Measurements from ENCODE around the gene CATSPERD. TPM values are rescaled to one million over a fixed set of nuclear protein-coding genes. Genes with fewer than 3 reads are reported as not detected.

Gene CATSPERD
- total and polyA plus RNA-seq, 9 of the 15 experiments (the other 6 are each of a cell fraction or from before 2014, with no cell fraction given): not detected

DNA sequence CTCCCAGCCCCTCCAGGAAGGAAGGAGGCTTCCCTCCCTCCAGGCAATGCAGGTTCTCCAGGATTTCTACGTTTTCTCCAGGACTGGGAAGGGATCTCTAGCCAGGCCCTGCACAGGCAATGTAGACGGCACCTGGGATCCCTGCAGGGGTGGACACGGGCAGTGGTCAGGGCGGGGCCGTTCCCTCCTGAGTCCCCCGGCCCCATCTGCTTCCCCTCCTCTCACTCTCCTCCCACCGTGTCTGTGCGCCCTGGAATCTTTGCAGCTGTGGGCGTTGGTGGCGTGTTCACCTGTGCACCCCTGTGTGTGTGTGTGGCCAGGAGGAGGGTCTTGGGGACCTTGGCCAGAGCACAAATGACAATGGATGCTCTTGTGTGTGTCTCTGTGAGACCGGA is 94.4 kb downstream of the CATSPERD start:
- Histone ChIP-seq H3K79me2 (ENCODE audit: control insufficient read depth, insufficient read depth, low read length) (no peaks in the 10 kb centered on the region), H3K4me2 (ENCODE audit: insufficient read depth, low read length) (no peak overlapping the region), H3K9ac (ENCODE audit: insufficient read depth in 1 of 2, low read depth in 2 of 2, low read length in 2 of 2) (0 out of 4 replicates have a peak overlapping the region, but pooled peaks of 1 of the 2 experiments have one; percentile 17), H3K27me3 (ENCODE audit: control insufficient read depth in 2 of 2, insufficient read depth in 2 of 2, low read length in 2 of 2) (no peaks in the 10 kb centered on the region), H3K4me1 (replicated peaks in 1 of 2; ENCODE audit: control insufficient read depth in 2 of 2, insufficient read depth in 2 of 2, low read length in 2 of 2) (peaks cover 0 to 4% of the 10 kb centered on the region in 2 experiments; a peak in 2 of 5 replicates), H3K27ac (ENCODE audit: extremely low read depth, low read depth, low read length) (no peak overlapping the region), H3K4me3 (no peak overlapping the region), H3K9me1 (ENCODE audit: control insufficient read depth, insufficient read depth, low read length) (no peaks in the 10 kb centered on the region), H2AFZ (ENCODE audit: low read depth, low read length) (no peak overlapping the region), H4K20me1 (replicated peaks; ENCODE audit: control insufficient read depth, insufficient read depth, low read length) (no peaks in the 10 kb centered on the region), H3K36me3 (ENCODE audit: control insufficient read depth, insufficient read depth, low read length) (no peaks in the 10 kb centered on the region), H3K9me3 (replicated peaks; ENCODE audit: control insufficient read depth, insufficient read depth, low read depth, low read length) (no peaks in the 10 kb centered on the region)
- intact Hi-C loops (cut with micrococcal nuclease): no loop called here
- BruUV-seq (replicated peaks): no TSS peak
- peak; percentile 31; the same call in 1 of the 3 replicates for ATAC-seq
- FAIRE-seq: no peak
- DNase-seq (ENCODE audit: extremely low read depth in 1 of 4, low spot score in 3 of 4): no peak
- TF ChIP-seq, protein P1, sequence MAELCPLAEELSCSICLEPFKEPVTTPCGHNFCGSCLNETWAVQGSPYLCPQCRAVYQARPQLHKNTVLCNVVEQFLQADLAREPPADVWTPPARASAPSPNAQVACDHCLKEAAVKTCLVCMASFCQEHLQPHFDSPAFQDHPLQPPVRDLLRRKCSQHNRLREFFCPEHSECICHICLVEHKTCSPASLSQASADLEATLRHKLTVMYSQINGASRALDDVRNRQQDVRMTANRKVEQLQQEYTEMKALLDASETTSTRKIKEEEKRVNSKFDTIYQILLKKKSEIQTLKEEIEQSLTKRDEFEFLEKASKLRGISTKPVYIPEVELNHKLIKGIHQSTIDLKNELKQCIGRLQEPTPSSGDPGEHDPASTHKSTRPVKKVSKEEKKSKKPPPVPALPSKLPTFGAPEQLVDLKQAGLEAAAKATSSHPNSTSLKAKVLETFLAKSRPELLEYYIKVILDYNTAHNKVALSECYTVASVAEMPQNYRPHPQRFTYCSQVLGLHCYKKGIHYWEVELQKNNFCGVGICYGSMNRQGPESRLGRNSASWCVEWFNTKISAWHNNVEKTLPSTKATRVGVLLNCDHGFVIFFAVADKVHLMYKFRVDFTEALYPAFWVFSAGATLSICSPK (IDR thresholded peaks at IDR 0.05; ENCODE audit: borderline replicate concordance): no peak
- TF ChIP-seq, protein P2, sequence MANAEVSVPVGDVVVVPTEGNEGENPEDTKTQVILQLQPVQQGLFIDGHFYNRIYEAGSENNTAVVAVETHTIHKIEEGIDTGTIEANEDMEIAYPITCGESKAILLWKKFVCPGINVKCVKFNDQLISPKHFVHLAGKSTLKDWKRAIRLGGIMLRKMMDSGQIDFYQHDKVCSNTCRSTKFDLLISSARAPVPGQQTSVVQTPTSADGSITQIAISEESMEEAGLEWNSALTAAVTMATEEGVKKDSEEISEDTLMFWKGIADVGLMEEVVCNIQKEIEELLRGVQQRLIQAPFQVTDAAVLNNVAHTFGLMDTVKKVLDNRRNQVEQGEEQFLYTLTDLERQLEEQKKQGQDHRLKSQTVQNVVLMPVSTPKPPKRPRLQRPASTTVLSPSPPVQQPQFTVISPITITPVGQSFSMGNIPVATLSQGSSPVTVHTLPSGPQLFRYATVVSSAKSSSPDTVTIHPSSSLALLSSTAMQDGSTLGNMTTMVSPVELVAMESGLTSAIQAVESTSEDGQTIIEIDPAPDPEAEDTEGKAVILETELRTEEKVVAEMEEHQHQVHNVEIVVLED (CRISPR knock-in tag; IDR thresholded peaks at IDR 0.05): no peak
- TF ChIP-seq SRSF1 (IDR thresholded peaks at IDR 0.05; ENCODE audit: low read depth, low read length) (no peak), KAT8 (IDR thresholded peaks at IDR 0.05; ENCODE audit: low read depth) (no peak), RAD21 (CRISPR knock-in tag; conservative IDR thresholded peaks at IDR 0.05 in 1 of 2, IDR thresholded peaks at IDR 0.05 in 1 of 2) (no peak), CREB1 (IDR thresholded peaks at IDR 0.05) (no peak), CREB1 (CRISPR knock-in tag; IDR thresholded peaks at IDR 0.05) (no peak)
- POLR2A ChIA-PET: no interaction called here
- in situ Hi-C loops (cut with MboI): no loop called here
- WGBS (ENCODE audit: insufficient coverage, low coverage, missing lambda C conversion rate): 36% methylated on average over 10 of the region's 11 CpGs
- CTCF ChIA-PET (ENCODE audit: low intra/inter-chr PET ratio): no interaction called here

All from K562 (cell line).